Measurements from ENCODE around the gene HSPBAP1. TPM values are rescaled to one million over a fixed set of nuclear protein-coding genes. Genes with fewer than 3 reads are reported as not detected.
"Not testable (repeated sequence)": the region's sequence is repeated elsewhere in the genome, so short reads cannot be mapped to it uniquely, and the experiment has no call there.

The HSPBAP1 gene
- total RNA-seq, 1 donor from 2014 or later, result 18.6 TPM

DNA sequence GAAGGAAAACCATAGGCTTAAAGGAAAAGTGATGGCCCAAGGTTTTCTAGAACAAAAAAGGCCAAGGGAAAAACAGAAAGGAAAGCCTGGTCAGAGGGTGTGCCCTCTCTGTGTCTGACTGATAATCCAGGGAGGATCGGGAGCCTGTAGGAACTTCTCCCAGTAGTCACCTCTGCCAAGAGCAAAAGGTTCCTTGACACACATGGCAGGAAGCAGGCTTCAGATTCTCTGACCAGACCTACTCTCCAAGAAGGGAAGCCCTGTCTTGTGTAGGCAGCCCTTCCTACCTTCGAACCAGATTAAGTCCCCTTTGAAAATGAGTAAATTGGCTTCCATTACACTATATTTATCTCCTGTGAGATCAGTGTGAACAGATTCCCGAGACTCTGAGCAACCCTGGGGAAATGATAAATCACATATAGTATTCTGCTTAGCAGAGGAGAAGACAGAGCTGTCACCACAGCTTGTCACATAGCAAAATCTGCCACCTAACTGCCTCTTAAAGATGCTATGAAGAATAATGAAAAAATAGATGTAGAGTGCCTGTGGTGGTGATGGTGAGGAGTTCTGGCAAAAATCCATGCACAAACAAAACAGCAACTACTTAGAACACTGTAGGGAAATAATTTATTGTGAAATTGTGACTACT is 74.2 kb downstream of the HSPBAP1 start:
- peaks cover 5% of the 10 kb centered on the region for H3K36me3 Mint-ChIP-seq (ENCODE audit: unreplicated experiment)

DNA sequence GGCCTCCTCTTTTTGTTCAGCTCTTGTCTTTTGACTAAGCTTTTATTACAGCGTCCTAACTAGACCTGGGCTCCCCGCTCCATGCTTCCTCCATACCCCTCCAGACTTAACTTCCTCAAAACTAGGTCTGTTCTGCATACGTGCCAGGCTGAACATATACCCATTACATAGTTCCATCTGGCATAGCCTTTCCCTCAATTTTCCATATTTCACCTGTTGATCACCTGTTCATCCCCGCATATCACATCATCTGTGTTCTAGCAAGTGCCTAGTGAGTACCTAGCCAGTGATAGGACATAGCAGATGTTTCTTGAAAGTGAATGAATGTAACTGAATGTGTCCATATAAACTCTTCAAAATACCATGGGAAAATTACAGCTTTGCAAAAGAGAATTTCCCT is 77.0 kb downstream of the HSPBAP1 start:
- H3K36me3 Mint-ChIP-seq (ENCODE audit: unreplicated experiment), result no peaks in the 10 kb centered on the region
- H3K9me3 Mint-ChIP-seq (ENCODE audit: unreplicated experiment), result peaks cover 2% of the 10 kb centered on the region
- peaks cover 13% of the 10 kb centered on the region for H3K4me1 Mint-ChIP-seq (ENCODE audit: low read depth, unreplicated experiment)
- TF ChIP-seq, protein P1, sequence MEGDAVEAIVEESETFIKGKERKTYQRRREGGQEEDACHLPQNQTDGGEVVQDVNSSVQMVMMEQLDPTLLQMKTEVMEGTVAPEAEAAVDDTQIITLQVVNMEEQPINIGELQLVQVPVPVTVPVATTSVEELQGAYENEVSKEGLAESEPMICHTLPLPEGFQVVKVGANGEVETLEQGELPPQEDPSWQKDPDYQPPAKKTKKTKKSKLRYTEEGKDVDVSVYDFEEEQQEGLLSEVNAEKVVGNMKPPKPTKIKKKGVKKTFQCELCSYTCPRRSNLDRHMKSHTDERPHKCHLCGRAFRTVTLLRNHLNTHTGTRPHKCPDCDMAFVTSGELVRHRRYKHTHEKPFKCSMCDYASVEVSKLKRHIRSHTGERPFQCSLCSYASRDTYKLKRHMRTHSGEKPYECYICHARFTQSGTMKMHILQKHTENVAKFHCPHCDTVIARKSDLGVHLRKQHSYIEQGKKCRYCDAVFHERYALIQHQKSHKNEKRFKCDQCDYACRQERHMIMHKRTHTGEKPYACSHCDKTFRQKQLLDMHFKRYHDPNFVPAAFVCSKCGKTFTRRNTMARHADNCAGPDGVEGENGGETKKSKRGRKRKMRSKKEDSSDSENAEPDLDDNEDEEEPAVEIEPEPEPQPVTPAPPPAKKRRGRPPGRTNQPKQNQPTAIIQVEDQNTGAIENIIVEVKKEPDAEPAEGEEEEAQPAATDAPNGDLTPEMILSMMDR (IDR thresholded peaks at IDR 0.05; ENCODE audit: partially characterized antibody, unreplicated experiment), result no peak
- peaks cover 2% of the 10 kb centered on the region for H3K27me3 Mint-ChIP-seq (ENCODE audit: unreplicated experiment)
- no peak overlapping the region for H3K27ac Mint-ChIP-seq (ENCODE audit: unreplicated experiment)
- no peak for DNase-seq
- no peak overlapping the region for H3K4me3 Mint-ChIP-seq (ENCODE audit: unreplicated experiment)

More for the DNA sequence above, 74.2 kb downstream of the HSPBAP1 start:
- Mint-ChIP-seq H3K27ac (ENCODE audit: unreplicated experiment) (no peak overlapping the region), H3K4me3 (ENCODE audit: unreplicated experiment) (no peak overlapping the region), H3K4me1 (ENCODE audit: low read depth, unreplicated experiment) (peaks cover 8% of the 10 kb centered on the region), H3K27me3 (ENCODE audit: unreplicated experiment) (peaks cover under 1% of the 10 kb centered on the region), H3K9me3 (ENCODE audit: unreplicated experiment) (peaks cover 2% of the 10 kb centered on the region)
- no peak for DNase-seq
- TF ChIP-seq, protein P1 (IDR thresholded peaks at IDR 0.05; ENCODE audit: partially characterized antibody, unreplicated experiment), result no peak

DNA sequence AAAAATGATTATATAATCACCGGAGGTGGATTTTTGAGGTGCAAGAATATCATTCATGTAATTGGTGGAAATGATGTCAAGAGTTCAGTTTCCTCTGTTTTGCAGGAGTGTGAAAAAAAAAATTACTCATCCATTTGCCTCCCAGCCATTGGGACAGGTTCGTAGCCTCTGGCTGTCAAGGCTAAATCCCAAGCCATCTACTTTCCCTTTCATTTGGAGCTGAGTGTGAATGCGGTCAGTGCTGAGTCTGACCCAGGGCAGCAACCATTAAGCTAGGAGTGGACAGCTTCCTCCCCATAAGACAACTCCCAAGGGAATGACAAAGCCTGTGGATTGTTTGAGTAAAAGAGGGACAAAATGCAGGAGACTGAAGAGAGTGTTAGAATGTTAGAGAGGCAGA is 79.4 kb downstream of the HSPBAP1 start:
- Mint-ChIP-seq H3K27ac (ENCODE audit: unreplicated experiment) (no peak overlapping the region), H3K4me1 (ENCODE audit: low read depth, unreplicated experiment) (peaks cover 11% of the 10 kb centered on the region), H3K27me3 (ENCODE audit: unreplicated experiment) (peaks cover 2% of the 10 kb centered on the region), H3K4me3 (ENCODE audit: unreplicated experiment) (no peak overlapping the region), H3K36me3 (ENCODE audit: unreplicated experiment) (no peaks in the 10 kb centered on the region), H3K9me3 (ENCODE audit: unreplicated experiment) (peaks cover 2% of the 10 kb centered on the region)
- no peak for DNase-seq
- TF ChIP-seq, protein P1 (IDR thresholded peaks at IDR 0.05; ENCODE audit: partially characterized antibody, unreplicated experiment), result no peak

DNA sequence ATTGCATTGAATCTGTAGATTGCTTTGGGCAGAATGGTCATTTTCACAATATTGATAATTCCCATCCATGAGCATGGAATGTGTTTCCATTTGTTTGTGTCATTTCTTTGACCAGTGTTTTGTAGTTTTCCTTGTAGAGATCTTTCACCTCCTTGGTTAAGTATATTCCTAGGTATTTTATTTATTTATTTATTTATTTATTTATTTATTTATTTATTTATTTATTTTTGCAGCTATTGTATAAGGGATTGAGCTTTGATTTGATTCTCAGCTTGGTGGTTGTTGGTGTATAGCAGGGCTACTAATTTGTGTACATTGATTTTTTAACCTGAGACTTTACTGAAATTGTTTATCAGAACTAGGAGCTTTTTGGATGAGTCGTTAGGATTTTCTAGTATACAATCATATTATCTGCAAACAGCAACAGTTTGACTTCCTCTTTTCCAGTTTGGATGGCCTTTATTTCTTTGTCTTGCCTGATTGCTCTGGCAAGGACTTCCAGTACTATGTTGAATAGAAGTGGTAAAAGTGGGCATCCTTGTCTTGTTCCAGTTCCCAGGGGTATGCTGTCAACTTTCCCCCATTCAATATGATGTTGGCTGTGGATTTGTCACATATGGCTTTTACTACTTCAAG is 82.9 kb downstream of the HSPBAP1 start:
- not testable (repeated sequence) for H3K9me3 Mint-ChIP-seq (ENCODE audit: unreplicated experiment); H3K27ac Mint-ChIP-seq (ENCODE audit: unreplicated experiment); H3K4me3 Mint-ChIP-seq (ENCODE audit: unreplicated experiment); H3K36me3 Mint-ChIP-seq (ENCODE audit: unreplicated experiment); H3K27me3 Mint-ChIP-seq (ENCODE audit: unreplicated experiment); DNase-seq
- H3K4me1 Mint-ChIP-seq (ENCODE audit: low read depth, unreplicated experiment), result peaks cover 11% of the 10 kb centered on the region

DNA sequence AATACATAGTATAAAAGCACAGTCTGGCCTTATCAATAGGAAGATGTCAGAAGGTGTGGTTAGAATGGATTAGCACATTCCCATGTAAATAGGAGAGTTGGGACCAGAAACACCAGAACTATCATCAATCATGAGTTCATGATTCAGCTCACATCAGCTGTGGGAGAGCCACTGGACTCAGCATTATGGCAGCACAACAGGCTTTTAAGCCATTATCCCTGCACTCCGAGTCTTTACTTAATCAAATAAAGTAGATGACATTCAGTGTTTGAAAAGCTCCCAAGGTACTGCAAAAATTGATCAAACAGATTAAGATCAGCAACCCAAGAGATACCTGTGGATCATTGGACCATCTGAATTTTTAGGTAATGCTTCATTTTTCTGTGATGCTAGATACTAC is 88.3 kb downstream of the HSPBAP1 start:
- no peak overlapping the region for H3K4me3 Mint-ChIP-seq (ENCODE audit: unreplicated experiment)
- H3K27me3 Mint-ChIP-seq (ENCODE audit: unreplicated experiment), result no peaks in the 10 kb centered on the region
- DNase-seq, result no peak
- no peaks in the 10 kb centered on the region for H3K36me3 Mint-ChIP-seq (ENCODE audit: unreplicated experiment)
- H3K9me3 Mint-ChIP-seq (ENCODE audit: unreplicated experiment), result no peaks in the 10 kb centered on the region
- TF ChIP-seq, protein P1 (IDR thresholded peaks at IDR 0.05; ENCODE audit: partially characterized antibody, unreplicated experiment), result no peak
- no peaks in the 10 kb centered on the region for H3K4me1 Mint-ChIP-seq (ENCODE audit: low read depth, unreplicated experiment)
- no peak overlapping the region for H3K27ac Mint-ChIP-seq (ENCODE audit: unreplicated experiment)
